IPS DF 19.7 (cell line): ENCODE data around the gene DCST1.

ENCODE experiments used
- DNase-seq: peaks from one replicate; pipeline ENCODE4 v3.0.0-alpha.2; 2013; ENCODE audit warnings: low read depth, low spot score

The DCST1 gene

DNA sequence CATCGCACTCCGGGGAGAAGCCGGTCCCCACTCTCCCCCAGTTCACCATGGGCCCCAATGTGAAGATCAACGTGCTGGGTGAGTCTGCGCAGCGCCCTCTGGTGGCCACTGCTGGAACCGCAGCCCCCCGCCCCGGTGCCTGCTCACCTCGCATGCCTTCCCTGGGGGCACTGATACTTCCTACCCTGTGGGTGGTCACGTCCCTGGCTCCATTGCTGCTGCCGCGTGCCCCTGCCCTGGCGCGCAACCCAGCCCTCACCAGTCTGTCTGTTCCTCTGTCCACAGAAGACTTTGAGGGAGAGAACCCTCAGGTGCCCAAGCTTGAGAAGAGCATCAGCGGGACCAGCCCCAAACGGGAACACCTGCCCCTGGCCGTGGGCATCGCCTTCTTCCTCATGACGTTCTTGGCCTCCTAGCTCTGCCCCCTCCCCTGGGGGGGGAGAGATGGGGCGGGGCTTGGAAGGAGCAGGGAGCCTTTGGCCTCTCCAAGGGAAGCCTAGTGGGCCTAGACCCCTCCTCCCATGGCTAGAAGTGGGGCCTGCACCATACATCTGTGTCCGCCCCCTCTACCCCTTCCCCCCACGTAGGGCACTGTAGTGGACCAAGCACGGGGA, 52.6 kb downstream of the DCST1 start:
- DNase-seq = no peak

DNA sequence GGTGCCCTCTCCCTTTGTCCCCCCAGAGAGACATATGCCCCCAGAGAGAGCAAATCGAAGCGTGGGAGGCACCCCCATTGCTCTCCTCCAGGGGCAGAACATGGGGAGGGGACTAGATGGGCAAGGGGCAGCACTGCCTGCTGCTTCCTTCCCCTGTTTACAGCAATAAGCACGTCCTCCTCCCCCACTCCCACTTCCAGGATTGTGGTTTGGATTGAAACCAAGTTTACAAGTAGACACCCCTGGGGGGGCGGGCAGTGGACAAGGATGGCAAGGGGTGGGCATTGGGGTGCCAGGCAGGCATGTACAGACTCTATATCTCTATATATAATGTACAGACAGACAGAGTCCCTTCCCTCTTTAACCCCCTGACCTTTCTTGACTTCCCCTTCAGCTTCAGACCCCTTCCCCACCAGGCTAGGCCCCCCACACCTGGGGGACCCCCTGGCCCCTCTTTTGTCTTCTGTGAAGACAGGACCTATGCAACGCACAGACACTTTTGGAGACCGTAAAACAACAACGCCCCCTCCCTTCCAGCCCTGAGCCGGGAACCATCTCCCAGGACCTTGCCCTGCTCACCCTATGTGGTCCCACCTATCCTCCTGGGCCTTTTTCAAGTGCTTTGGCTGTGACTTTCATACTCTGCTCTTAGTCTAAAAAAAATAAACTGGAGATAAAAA, 53.4 kb downstream of the DCST1 start:
- no peak for DNase-seq

DNA sequence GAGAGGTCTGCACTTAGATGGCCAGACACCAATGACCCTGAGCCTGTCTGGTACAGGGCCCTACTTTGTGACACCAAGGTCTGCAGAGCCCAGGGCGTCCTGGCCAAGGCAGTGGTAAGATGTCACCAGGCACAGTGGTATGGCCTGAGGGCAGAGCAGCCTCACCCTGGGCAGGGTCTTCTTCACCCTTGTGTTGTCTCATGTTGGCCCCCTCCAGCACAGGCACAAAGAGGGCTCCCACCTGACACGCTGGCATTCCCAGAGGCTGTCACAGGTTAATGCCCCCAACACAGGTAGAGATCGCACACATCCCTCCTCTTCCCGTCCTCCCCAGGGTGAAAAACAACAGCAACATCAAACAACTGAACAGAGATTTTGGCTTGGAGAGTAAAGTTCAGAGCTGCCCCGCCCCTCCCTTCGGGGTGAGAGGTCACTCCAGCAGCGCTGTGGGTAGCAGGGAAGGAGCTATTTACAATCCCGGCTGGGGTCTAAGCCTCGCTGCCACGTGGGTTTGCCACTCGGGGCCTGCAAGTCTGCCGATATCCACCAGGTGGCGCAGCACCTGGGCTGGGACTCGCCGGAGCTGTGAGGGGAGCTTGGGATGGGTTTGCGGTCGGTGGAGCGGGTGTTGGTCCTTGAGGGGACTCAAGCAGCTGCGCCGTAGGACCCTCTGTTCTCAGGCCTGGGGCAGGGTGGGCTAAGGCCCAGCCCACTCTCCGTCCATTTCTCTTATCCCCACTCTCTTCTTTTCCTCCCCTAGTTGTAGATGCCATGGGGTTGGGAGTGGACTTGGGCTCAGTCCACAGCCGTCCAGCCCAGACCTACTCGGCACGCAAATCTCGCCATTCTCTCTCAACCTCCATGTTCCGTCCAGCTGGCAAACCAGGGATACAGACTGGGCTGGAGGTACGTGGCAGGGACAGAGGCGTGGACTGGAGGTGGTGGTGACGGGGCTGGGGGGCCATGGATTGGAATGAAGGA, 57.7 kb downstream of the DCST1 start:
- no peak for DNase-seq

DNA sequence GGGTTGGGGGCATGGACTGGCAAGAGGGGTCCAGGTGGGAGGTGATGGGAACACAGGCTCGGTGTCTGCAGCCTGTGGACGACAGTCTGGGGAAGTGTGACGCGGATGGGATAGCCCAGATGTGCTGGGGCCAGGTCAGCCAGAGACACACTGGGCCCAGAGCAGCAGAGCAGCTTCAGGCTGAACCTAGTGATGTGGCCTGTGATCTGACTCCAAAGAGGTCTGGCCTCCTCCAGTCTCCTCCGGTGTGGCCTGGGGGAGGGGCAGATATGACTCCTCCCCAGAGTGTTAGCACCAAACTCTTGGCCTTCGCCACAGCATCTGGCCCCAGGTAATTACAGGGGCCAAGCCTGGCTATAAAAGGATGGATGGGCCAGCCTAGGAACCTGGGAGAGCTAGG, 58.5 kb downstream of the DCST1 start:
- DNase-seq = no peak

DNA sequence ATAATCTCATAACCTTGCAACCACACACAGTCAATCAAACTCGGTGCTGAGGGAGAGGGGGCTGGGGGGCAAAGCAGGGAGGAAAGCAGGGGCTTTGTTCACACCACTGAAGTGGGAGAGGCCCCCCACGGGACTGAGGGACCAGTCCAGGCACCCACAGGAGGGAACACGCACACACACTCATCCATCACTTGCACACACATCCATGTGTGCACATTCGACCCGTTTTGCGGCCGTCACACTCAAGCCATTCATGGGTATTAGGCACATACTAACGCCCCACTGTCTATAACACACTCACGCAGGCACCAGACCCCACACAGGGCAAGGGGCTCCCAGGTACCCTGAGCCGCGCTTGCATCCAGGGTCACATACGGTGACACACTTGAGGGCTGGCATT, 59.0 kb downstream of the DCST1 start:
- DNase-seq = no peak

DNA sequence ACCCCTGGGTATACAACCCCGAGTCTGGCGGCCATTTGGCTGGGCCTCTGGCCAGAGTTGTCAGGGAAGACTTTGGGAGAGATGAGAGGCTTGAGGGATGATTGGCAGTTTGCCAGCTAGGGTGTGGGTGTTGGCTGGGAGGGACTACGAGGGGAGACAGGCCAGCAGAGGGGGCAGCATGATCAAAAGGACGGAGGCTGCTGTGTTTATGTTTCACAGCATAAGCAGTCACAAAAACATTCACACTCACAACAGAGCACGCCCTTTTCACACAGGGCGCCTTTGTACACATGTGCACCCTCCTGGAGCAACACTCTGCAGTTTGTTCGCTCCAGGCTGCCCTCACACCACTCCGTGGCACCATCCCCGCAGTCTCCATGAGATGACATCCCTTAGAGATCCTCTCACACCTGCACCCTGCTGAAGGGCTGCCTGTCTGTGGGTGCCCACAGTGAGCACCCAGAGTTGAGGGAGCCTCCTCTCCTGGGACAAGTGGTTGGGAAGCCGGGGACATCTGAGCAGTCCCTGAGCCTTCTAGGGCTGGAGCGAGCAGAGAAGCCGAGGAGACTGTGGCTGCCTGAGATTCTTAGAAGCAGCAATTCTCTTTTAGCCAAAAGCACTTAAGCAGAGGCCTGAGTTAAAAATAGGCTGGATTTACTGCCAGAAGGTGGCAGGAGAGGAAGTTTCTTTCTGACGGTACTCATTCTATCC, 60.4 kb downstream of the DCST1 start:
- DNase-seq = no peak

DNA sequence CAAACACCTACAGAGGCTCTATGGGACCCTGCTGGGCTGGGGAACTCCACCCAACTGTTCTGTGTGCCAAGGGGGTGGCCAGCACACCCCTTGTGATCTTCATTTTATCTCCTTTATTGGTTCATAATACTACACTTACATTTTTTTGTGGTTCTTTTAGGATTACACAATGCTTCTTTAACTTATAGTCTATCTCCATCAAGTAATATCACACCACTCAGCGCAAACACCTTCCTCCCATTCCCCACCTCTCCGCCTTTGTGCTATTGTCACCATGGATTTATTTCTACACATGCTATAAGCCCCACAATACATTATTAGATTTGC, 61.0 kb downstream of the DCST1 start:
- DNase-seq = no peak

DNA sequence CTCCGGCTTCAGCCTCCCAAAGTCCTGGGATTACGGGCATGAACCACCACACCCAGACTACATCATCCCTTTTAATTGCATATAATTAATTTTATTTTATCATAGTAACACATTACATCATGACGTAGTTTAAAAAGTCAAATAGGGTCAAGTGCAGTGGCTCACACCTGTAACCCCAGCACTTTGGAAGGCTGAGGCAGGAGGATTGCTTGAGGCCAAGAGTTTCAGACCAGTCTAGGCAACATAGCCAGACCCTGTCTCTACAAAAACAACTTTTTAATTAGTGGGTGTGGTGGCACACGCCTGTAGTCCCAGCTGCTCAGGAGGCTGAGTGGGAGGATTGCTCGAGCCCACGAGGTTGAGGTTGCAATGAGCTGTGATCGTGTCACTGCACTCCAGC, 65.7 kb downstream of the DCST1 start:
- no peak for DNase-seq
